Right lobe of liver (tissue), 4 donors: Measurements from ENCODE around the gene MIEF1.
A peak's percentile ranks its signal among the peaks of the same experiment; 100 is the strongest.

ENCODE experiments used
- CTCF ChIP-seq, 4 donors: fragments of 200-600 bp in 3 of 4; fragments of 450-650 bp in 1 of 4; IDR thresholded peaks; one replicate each; pipeline versions ENCODE4 v1.5.1 to v1.8.0; 2016 to 2022; ENCODE audit warnings: antibody characterized with exemption in 4 of 4, mild to moderate bottlenecking in 2 of 4
- POLR2A ChIP-seq: fragments of 450-650 bp; IDR thresholded peaks from one replicate; pipeline ENCODE4 v1.6.1; 2017; ENCODE audit warnings: antibody characterized with exemption, mild to moderate bottlenecking
- donor health status: DM: no; HTN: no; CAD: no.
- donor health status: DM: no; HTN: no; CAD: no.
- donor health status: DM: no; HTN: yes; CAD: no.

- peak in 3 of 4 donors; percentile 6 to 20 (median 8) for TF ChIP-seq CTCF (IDR thresholded peaks at IDR 0.05)
- no peak for TF ChIP-seq POLR2A
Measured at GRCh38 chr22:39543095-39543494, 41.0 kb downstream of the MIEF1 start.
